ENCODE measurements around the gene LRRC8A. TPM values are rescaled to one million over a fixed set of nuclear protein-coding genes. Genes with fewer than 3 reads are reported as not detected.

The LRRC8A gene
- total RNA-seq, 1 donor from 2014 or later: 259 TPM

DNA sequence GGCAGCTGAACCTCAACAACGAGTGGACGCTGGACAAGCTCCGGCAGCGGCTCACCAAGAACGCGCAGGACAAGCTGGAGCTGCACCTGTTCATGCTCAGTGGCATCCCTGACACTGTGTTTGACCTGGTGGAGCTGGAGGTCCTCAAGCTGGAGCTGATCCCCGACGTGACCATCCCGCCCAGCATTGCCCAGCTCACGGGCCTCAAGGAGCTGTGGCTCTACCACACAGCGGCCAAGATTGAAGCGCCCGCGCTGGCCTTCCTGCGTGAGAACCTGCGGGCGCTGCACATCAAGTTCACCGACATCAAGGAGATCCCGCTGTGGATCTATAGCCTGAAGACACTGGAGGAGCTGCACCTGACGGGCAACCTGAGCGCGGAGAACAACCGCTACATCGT is 26.4 kb downstream of the LRRC8A start:
- H3K27me3 ChIP-seq (ENCODE audit: control insufficient read depth, insufficient read depth, low read length): no peaks in the 10 kb centered on the region
- no peak for FAIRE-seq
- H3K4me3 ChIP-seq (ENCODE audit: low read depth, low read length): no peak overlapping the region
- no peak for DNase-seq (ENCODE audit: low read depth)
- peaks cover 37% of the 10 kb centered on the region for H3K36me3 ChIP-seq (ENCODE audit: control insufficient read depth, insufficient read depth, low read length)
- TF ChIP-seq, protein P1, sequence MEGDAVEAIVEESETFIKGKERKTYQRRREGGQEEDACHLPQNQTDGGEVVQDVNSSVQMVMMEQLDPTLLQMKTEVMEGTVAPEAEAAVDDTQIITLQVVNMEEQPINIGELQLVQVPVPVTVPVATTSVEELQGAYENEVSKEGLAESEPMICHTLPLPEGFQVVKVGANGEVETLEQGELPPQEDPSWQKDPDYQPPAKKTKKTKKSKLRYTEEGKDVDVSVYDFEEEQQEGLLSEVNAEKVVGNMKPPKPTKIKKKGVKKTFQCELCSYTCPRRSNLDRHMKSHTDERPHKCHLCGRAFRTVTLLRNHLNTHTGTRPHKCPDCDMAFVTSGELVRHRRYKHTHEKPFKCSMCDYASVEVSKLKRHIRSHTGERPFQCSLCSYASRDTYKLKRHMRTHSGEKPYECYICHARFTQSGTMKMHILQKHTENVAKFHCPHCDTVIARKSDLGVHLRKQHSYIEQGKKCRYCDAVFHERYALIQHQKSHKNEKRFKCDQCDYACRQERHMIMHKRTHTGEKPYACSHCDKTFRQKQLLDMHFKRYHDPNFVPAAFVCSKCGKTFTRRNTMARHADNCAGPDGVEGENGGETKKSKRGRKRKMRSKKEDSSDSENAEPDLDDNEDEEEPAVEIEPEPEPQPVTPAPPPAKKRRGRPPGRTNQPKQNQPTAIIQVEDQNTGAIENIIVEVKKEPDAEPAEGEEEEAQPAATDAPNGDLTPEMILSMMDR (IDR thresholded peaks at IDR 0.05; ENCODE audit: insufficient read depth, low read length, severe bottlenecking): no peak

- no peak overlapping the region for H3K4me3 ChIP-seq (ENCODE audit: low read depth, low read length)
- TF ChIP-seq, protein P1 (IDR thresholded peaks at IDR 0.05; ENCODE audit: insufficient read depth, low read length, severe bottlenecking): no peak
- peaks cover 42% of the 10 kb centered on the region for H3K36me3 ChIP-seq (ENCODE audit: control insufficient read depth, insufficient read depth, low read length)
- no peaks in the 10 kb centered on the region for H3K27me3 ChIP-seq (ENCODE audit: control insufficient read depth, insufficient read depth, low read length)
- FAIRE-seq (no peak), DNase-seq (ENCODE audit: low read depth) (no peak)
These were observed 27.9 kb downstream of the LRRC8A start for GRCh38 chr9:128909859-128910258.

GRCh38 chr9:128910906-128911305 is 29.0 kb downstream of the LRRC8A start:
- FAIRE-seq: peak; percentile 18
- Histone ChIP-seq H3K36me3 (ENCODE audit: control insufficient read depth, insufficient read depth, low read length) (peaks cover 43% of the 10 kb centered on the region), H3K4me3 (ENCODE audit: low read depth, low read length) (no peak overlapping the region), H3K27me3 (ENCODE audit: control insufficient read depth, insufficient read depth, low read length) (no peaks in the 10 kb centered on the region)
- no peak for DNase-seq (ENCODE audit: low read depth)
- TF ChIP-seq, protein P1 (IDR thresholded peaks at IDR 0.05; ENCODE audit: insufficient read depth, low read length, severe bottlenecking): no peak

DNA sequence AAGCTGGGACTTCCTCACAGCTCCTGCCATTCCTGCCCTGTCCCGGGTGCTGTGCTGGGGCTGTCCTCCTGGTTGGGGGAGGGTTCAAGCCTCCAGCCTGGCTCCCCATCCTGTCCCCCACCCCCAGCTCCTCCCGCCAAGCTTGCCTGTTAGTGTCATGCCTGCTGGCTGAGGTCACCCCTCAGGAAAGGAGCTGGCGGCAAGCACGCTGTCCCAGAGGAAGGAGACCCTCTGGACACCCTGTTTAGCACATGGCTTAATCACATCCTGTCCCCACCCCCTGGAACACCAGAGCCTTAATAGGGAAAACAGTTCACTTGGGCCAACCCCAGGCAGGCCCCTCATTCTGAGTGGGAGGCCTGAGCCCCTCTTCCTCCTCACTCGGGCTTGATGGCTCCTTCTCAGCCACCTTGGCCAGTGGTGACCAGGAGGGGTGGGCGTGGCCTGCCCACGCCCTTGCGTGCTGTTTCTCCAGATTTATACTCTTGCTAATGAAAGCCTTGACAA is 29.6 kb downstream of the LRRC8A start:
- TF ChIP-seq, protein P1 (IDR thresholded peaks at IDR 0.05; ENCODE audit: insufficient read depth, low read length, severe bottlenecking): no peak
- H3K36me3 ChIP-seq (ENCODE audit: control insufficient read depth, insufficient read depth, low read length): peaks cover 49% of the 10 kb centered on the region
- H3K27me3 ChIP-seq (ENCODE audit: control insufficient read depth, insufficient read depth, low read length): no peaks in the 10 kb centered on the region
- H3K4me3 ChIP-seq (ENCODE audit: low read depth, low read length): no peak overlapping the region
- peak; percentile 63 for DNase-seq (ENCODE audit: low read depth)
- peak; percentile 82 for FAIRE-seq

DNA sequence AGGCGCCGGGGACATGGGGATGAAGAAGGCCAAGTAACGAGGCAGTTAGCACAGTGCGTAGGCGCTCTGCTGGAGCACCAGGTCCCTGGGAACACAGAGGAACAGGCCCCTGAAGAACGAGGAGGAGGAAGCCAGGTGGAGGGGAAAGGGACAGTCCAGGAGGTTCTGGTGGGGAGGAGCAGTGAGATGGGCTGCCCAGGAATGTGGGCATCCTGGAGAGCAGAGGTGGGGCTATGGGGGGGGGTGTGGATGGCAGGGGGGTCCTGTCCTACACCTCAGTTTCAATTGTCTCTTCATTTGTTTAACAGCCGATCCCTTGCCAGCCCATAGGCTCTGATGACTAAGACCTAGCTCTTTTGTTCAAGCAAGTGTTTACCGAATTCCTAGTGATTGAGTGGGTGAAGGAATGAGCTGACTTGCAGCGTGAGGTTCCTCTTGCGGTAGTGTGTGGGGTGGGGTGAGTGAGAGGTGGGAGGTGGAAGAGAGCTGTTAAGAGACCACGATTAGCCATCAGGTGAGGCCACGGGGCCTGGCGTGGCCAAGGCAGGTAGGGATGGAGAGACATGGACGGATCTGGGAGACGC is 30.4 kb downstream of the LRRC8A start:
- peak overlapping the region; percentile 40 for H3K4me3 ChIP-seq (ENCODE audit: low read depth, low read length)
- peak; percentile 99 for FAIRE-seq
- TF ChIP-seq, protein P1 (IDR thresholded peaks at IDR 0.05; ENCODE audit: insufficient read depth, low read length, severe bottlenecking): no peak
- H3K36me3 ChIP-seq (ENCODE audit: control insufficient read depth, insufficient read depth, low read length): peaks cover 46% of the 10 kb centered on the region
- H3K27me3 ChIP-seq (ENCODE audit: control insufficient read depth, insufficient read depth, low read length): no peaks in the 10 kb centered on the region
- peak; percentile 98 for DNase-seq (ENCODE audit: low read depth)

Measured in bronchial epithelial cell (primary cell).